ENCODE results near the gene PTMS.

DNA sequence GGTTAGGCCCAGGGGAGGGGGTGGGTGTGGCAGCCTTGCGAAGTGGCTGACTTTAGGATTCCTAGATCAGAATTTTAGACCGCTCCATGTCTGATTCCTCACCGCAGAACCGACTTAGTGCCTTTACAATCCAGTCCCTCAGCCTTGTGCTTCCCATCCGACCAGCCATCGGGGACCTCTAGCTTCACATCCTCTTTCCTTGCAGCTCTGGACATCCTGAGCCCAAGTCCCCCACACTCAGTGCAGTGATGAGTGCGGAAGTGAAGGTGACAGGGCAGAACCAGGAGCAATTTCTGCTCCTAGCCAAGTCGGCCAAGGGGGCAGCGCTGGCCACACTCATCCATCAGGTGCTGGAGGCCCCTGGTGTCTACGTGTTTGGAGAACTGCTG lies 41.8 kb upstream of the PTMS start:
- TF ChIP-seq, protein P1, sequence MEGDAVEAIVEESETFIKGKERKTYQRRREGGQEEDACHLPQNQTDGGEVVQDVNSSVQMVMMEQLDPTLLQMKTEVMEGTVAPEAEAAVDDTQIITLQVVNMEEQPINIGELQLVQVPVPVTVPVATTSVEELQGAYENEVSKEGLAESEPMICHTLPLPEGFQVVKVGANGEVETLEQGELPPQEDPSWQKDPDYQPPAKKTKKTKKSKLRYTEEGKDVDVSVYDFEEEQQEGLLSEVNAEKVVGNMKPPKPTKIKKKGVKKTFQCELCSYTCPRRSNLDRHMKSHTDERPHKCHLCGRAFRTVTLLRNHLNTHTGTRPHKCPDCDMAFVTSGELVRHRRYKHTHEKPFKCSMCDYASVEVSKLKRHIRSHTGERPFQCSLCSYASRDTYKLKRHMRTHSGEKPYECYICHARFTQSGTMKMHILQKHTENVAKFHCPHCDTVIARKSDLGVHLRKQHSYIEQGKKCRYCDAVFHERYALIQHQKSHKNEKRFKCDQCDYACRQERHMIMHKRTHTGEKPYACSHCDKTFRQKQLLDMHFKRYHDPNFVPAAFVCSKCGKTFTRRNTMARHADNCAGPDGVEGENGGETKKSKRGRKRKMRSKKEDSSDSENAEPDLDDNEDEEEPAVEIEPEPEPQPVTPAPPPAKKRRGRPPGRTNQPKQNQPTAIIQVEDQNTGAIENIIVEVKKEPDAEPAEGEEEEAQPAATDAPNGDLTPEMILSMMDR (IDR thresholded peaks at IDR 0.05): no peak
- TF ChIP-seq POLR2AphosphoS5 (IDR thresholded peaks at IDR 0.05) (no peak), EP300 (IDR thresholded peaks at IDR 0.05) (no peak)
